Measurements from ENCODE around the gene HMGCLL1.

HMGCLL1 gene

DNA sequence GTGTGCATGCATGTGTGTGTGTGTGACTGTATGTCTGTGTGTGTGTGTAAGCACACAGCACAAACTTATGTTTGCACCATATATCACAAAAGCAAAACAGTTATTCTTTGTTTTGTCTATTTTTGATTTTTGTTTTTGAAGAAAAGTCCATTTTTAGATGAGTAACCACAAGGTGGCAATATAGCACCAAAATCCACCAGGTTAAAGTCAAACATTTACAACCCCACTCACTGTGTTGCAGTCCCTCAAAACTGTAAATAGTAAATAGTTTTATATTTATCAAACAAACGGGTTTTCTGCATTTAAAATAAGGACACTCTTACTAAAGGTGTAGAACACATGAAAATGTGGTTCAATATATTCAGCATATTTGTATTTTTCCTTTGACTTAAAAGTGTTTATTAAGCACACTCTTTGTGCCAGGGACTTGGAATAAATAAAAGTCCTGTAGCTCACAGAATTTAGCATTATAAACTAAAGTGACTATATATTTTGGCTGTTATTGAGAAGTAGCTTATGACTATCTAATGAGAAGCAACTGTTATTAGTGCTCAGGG lies 133.3 kb downstream of the HMGCLL1 start:
- TF ChIP-seq, protein P1, sequence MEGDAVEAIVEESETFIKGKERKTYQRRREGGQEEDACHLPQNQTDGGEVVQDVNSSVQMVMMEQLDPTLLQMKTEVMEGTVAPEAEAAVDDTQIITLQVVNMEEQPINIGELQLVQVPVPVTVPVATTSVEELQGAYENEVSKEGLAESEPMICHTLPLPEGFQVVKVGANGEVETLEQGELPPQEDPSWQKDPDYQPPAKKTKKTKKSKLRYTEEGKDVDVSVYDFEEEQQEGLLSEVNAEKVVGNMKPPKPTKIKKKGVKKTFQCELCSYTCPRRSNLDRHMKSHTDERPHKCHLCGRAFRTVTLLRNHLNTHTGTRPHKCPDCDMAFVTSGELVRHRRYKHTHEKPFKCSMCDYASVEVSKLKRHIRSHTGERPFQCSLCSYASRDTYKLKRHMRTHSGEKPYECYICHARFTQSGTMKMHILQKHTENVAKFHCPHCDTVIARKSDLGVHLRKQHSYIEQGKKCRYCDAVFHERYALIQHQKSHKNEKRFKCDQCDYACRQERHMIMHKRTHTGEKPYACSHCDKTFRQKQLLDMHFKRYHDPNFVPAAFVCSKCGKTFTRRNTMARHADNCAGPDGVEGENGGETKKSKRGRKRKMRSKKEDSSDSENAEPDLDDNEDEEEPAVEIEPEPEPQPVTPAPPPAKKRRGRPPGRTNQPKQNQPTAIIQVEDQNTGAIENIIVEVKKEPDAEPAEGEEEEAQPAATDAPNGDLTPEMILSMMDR (conservative IDR thresholded peaks at IDR 0.05; ENCODE audit: control insufficient read depth, insufficient read depth, low read depth, low read length): peak; percentile 65
- peak; percentile 58 for DNase-seq (ENCODE audit: low read depth)

DNA sequence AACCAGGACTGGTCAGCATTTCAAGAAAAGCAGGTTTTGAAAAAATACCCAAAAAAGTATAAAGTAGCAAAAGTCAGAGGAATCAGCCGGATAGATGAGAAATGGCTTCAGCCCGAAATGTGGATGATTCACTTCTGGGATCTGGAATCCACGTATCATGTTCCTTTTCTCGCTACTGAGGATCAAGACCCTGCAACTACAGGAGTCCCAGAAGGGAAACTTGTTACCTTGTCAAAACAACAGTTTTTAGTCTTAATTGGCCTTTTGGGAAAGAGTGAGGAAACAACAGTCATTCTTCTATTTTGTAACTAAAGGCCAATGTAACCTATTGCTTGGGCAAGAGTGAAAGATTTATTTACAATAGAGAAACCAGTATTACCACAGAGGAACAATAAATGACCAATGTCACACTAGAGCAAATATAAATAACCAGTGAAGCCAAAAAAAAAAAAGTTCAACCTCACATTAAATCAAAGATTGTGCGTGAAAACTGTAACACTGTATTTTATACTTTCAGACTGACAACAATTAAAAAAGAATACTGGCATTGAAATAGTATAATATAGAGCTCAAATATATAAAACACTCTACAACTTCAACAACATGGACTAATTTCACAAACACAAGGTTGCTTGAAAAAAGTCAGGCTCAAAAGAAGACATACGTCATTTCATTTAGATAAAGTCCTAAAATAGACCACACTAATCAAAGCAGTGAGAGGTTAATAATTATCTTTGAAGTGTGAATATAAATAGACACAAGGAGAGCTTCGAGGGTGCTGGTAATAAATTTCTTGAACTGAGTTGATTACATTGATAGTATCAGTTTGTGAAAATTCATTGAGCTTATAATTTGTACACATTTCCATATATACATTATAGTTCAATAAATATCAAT lies 135.5 kb downstream of the HMGCLL1 start:
- TF ChIP-seq, protein P1 (conservative IDR thresholded peaks at IDR 0.05; ENCODE audit: control insufficient read depth, insufficient read depth, low read depth, low read length): no peak
- no peak overlapping the region for H3K4me3 ChIP-seq (ENCODE audit: control insufficient read depth, low read depth, low read length)
- DNase-seq (ENCODE audit: low read depth): peak; percentile 39

More for the DNA sequence above, 133.3 kb downstream of the HMGCLL1 start:
- H3K4me3 ChIP-seq (ENCODE audit: control insufficient read depth, low read depth, low read length): no peak overlapping the region

DNA sequence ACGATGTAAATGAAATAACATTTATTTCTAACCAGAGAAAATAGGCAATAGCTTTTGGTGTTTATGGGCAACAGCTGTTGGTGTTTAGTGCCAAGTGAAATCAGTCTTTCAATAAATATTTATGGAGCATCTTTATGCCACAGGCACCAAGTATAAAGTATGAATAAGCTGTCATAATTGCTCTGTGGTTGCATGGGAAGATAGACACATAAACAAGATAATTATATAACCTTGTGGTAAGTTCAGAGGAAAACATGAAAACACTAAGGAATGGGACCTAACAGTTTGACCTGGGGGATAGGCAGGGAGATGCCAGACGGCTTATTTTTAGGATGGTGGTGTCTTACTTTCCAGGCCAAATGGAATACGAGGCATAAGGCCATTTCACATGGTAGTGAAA lies 140.8 kb downstream of the HMGCLL1 start:
- TF ChIP-seq, protein P1 (conservative IDR thresholded peaks at IDR 0.05; ENCODE audit: control insufficient read depth, insufficient read depth, low read depth, low read length): no peak
- no peak for DNase-seq (ENCODE audit: low read depth)
- no peak overlapping the region for H3K4me3 ChIP-seq (ENCODE audit: control insufficient read depth, low read depth, low read length)

GRCh38 chr6:55437141-55437540 lies 141.9 kb downstream of the HMGCLL1 start:
- H3K4me3 ChIP-seq (ENCODE audit: control insufficient read depth, low read depth, low read length): no peak overlapping the region
- no peak for DNase-seq (ENCODE audit: low read depth)
- TF ChIP-seq, protein P1 (conservative IDR thresholded peaks at IDR 0.05; ENCODE audit: control insufficient read depth, insufficient read depth, low read depth, low read length): no peak

- peak; percentile 91 for DNase-seq (ENCODE audit: low read depth)
- H3K4me3 ChIP-seq (ENCODE audit: control insufficient read depth, low read depth, low read length): no peak overlapping the region
- TF ChIP-seq, protein P1 (conservative IDR thresholded peaks at IDR 0.05; ENCODE audit: control insufficient read depth, insufficient read depth, low read depth, low read length): no peak
Observed at GRCh38 chr6:55433446-55434130, 145.4 kb downstream of the HMGCLL1 start.

- DNase-seq (ENCODE audit: low read depth): no peak
- H3K4me3 ChIP-seq (ENCODE audit: control insufficient read depth, low read depth, low read length): no peak overlapping the region
- TF ChIP-seq, protein P1 (conservative IDR thresholded peaks at IDR 0.05; ENCODE audit: control insufficient read depth, insufficient read depth, low read depth, low read length): no peak
Observed at GRCh38 chr6:55423933-55424332, 155.1 kb downstream of the HMGCLL1 start.
